Activated CD4-positive, alpha-beta T cell treated with anti-CD3 and anti-CD28 coated beads for 1 hour (primary cell): ENCODE measurements around the gene ZNF334.

Experiments used
- DNase-seq: peaks from one replicate; pipeline ENCODE4 v3.0.0-alpha.2; 2020

Gene ZNF334

GRCh38 chr20:46483879-46484278 is 29.5 kb downstream of the ZNF334 start:
- no peak for DNase-seq

GRCh38 chr20:46482864-46483263 is 30.5 kb downstream of the ZNF334 start:
- DNase-seq, result no peak

DNA sequence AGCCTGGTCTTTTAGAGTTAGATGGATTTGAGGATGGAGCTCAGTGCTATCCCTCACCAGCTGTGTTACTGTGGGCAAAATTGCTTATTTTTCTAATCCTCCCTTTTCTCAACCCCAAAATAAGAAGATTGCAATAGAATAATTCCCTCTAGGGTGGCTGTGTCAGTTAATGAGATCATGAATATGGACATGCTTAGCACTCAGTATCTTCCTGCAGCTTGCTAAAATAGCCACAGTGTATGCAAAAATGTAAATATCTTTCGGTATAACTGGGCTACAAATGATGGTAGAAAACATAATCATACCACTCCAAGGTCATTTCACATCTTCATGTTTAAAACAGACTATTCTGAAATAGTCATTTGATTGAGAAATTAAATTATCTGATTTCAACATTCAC is 35.7 kb downstream of the ZNF334 start:
- DNase-seq, result no peak

DNA sequence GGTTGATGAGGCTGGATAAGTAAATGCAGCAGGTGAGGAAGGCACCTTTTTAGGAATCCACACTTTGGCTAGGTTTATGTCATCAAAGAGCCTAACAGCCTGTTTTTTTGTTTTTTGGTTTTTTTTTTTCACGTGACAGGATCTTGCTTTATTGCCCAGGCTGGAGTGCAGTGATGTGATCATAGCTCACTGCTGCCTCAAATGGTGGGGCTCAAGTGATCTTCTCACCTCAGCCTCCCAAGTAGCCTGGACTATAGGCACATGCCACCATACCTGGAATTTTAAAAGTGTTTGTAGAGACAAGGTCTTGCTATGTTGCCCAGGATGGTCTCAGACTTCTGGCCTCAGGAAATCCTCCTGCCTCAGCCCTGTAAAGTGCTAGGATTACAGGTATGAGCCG is 36.1 kb downstream of the ZNF334 start:
- DNase-seq, result no peak

- DNase-seq, result no peak
Observed at GRCh38 chr20:46468508-46468907, 44.9 kb downstream of the ZNF334 start.

DNA sequence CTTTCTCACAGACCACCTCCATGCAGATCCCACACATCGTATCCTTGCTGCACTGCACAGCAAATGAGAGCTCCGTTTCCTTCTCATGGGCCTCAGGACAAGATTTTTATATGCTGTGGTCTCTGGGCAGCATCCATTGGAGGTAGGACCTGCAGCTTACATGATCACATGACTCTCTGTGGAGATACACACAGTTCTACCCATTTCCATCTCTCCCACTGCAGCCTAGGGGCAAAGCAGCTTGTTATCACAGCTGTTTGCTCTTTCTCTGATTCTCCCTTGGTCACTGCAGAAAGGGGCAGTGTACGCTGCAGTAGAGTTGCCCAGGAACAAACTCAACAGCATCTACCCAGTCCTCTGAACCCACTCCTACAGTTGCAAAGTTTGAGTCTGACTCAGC is 48.9 kb downstream of the ZNF334 start:
- no peak for DNase-seq

DNA sequence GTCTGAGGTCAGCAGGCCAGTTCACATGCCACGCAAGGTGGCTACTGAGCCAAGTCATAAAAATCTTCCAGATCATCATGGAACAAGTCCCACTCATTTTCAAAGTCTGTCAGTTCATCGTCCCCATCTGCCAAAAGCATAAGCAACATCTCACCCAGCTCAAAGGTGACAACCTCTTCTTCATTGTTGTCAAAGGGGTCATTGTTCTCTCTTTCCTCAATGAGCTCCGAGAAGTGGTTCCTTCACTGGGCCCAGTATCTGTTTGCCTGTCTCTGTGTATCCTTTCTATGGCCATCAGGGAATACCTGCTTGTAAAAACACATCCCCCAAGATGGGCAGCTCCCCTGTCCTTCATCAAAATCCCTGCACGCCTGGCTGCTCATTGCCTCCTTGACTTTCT is 49.5 kb downstream of the ZNF334 start:
- no peak for DNase-seq

DNA sequence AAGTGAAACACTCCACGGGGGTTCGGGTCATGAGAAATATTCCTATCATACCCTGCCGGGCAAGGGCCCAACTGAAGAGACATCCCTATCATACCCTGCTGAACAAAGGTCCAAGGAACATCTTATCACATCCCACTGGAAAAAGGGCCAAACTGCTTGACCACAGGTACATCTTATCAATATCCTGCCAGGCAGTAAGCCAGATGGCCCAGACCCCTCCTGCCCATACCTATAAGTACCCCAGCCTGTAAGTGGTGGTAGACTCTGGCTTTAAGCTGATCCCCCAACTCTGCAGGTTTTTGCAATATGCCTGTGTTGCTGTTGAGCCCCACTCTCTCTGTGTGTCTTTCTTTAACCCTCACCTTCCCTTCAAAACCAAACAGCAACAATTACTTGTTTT is 51.6 kb downstream of the ZNF334 start:
- no peak for DNase-seq

GRCh38 chr20:46458866-46459750 is 54.3 kb downstream of the ZNF334 start:
- DNase-seq, result no peak

GRCh38 chr20:46456255-46457028 is 56.9 kb downstream of the ZNF334 start:
- no peak for DNase-seq

- no peak for DNase-seq
Observed at GRCh38 chr20:46455729-46456128, 57.6 kb downstream of the ZNF334 start.
